Measurements from ENCODE around the gene PSTPIP1.

DNA sequence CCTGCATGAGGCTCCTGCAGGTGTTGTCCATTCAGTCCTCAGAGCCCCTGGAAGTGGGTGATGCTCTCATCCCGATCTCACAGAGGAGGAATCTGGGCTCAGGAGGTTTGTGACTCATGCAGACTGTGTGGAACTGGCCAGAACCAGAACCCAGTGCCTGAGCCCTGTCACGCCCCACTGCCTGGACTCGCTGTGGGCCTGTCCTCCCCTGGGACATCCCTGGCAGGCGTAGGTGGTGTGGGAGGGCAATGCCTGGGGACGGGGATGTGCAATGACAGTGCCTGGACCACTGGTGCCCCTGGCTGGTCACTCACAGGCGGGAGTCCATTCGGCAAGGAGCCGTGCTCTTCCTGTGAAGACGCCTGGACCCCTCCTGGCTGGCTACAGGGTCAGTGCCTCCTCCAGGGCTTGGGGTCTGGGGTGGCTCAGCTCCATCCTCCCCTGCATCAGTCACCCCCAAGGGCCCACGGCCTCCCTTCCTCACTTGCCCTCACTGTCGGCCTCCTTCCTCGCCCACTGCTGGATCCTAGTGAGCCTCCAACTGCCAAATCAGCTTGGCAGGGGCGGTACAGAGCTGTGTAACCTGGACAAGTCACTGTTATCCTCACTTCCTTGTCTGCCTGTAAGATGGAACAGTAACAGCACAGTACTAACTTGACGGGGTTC, 14.9 kb downstream of the PSTPIP1 start:
- no peak for TF ChIP-seq EZH2 (IDR thresholded peaks at IDR 0.05; ENCODE audit: low read length)
- TF ChIP-seq, protein P1, sequence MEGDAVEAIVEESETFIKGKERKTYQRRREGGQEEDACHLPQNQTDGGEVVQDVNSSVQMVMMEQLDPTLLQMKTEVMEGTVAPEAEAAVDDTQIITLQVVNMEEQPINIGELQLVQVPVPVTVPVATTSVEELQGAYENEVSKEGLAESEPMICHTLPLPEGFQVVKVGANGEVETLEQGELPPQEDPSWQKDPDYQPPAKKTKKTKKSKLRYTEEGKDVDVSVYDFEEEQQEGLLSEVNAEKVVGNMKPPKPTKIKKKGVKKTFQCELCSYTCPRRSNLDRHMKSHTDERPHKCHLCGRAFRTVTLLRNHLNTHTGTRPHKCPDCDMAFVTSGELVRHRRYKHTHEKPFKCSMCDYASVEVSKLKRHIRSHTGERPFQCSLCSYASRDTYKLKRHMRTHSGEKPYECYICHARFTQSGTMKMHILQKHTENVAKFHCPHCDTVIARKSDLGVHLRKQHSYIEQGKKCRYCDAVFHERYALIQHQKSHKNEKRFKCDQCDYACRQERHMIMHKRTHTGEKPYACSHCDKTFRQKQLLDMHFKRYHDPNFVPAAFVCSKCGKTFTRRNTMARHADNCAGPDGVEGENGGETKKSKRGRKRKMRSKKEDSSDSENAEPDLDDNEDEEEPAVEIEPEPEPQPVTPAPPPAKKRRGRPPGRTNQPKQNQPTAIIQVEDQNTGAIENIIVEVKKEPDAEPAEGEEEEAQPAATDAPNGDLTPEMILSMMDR (optimal IDR thresholded peaks at IDR 0.05 in 1 of 3, IDR thresholded peaks at IDR 0.05 in 1 of 3, conservative IDR thresholded peaks at IDR 0.05 in 1 of 3; ENCODE audit: extremely low read depth in 1 of 3, insufficient read depth in 2 of 3, low read length in 3 of 3): no peak
